Middle frontal gyrus (tissue), 1 donor: ENCODE data around the gene TRIM42.

ENCODE experiments used
- DNase-seq: peaks from one replicate; pipeline ENCODE4 v3.0.0-alpha.2; 2015; ENCODE audit warnings: low spot score; ENCODE audit errors: extremely low spot score

Gene TRIM42

DNA sequence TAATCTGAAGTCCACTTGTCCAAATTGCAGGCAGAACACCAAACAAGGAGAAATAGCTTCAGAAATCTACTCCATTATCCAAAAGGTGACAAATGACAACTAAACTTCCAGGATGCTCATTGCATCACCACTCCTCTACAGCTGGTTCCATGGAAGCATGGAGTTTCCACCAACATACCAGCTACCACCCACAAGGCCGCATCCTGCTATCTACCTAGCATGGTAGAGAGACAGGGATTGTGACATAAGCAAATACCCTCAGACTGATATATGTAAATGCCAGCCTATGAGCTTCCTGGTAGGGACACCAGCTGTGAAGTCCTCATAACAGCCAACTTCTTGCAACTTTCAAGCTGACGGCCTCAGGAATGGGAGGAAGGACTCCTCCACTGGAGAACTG lies at the start of gene TRIM42:
TRIM42 (plus strand) TSS at position 301 of the 400 bp plus-strand sequence. CDS start 166 bp downstream, outside the sequence.
- no peak for DNase-seq

DNA sequence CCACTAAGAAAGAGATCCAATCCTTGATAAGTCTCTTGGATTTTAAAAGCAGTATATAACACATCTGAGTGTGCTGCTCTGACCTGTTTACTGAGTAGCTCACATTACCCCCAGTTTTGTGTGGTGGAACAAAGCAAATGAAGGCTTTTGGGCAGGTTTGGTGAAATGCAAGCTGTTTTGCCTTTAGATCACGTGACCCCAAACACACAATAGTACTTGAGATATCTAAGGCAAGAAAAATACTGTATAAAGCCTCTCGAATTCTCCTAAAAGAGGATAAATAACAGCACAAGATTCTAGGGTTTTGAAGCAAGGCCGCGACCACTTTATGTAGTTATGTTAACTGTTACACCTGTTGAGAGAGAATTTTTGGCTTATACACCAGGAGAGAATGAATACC lies 49.3 kb upstream of the TRIM42 start:
- no peak for DNase-seq

DNA sequence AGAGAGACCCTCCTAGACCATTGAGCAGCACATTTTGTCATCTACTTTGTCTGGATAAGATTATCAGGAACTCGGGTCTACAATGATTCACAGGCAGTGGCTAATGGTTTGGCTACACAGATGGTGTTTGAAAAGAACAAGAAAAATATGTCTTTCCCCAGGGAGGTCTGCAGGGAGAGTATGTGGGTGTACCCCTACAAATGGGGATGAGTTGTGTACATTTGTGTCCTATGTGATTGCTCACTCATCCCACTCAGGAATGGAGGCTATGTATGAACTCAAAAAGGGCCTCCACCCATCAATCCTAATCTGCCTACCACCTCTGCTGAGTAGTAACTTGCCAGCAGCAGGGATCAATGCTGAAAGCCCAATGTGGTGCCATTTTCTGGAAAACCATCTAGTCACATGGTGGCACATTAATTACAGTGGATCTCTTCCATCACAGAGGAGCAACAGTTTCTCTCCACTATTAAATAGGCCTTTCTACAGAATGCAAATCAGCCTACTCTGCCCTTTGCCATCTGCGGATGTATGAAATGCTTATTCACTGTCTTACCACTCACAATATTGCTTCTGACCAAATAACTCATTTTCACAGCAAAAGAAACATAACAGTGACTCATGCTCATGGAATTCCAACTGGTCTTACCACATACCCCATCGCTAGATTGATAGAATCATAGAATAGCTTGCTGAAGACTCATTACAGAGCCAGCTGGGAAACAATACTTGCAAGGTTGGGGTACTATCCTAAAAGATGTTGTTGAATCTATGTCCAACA lies 48.3 kb upstream of the TRIM42 start:
- DNase-seq = no peak

DNA sequence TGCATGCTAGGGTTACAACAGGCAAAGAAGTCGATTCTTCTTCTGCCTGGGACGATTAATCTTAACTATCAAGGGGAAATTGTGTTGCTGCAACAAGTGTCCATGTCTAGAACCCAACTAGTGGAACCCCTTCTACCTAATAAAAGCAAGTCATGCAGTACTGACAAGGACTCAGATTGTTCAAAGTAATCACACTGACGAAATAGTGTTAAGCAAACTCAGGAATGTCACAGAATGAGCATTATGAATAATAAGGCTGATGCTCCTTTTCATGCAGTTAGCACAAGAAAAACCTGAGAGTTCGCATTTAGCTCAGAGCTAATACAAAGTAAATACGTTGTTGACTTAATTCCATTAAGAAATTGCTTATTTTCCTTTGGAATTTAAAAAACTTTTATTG lies 47.5 kb upstream of the TRIM42 start:
- no peak for DNase-seq

DNA sequence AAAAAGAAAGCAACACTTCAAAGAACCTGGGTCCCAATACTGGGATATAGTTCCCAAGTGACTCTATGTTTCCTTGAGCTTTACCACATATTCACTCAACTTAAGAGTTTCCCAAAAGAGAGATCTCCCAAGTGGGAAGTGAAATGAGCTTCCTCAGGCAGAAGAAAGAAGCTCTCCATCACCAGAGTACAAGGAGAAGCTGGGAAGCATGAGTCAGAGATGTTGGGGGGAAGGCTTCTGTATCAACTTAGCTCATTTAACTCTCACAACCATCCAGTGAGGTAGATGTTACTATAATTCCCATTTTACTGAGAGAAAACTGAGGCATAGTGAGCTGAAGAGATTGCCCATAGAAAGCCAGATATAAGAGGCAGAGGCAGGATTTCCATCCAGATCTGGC lies 47.0 kb upstream of the TRIM42 start:
- DNase-seq = no peak

DNA sequence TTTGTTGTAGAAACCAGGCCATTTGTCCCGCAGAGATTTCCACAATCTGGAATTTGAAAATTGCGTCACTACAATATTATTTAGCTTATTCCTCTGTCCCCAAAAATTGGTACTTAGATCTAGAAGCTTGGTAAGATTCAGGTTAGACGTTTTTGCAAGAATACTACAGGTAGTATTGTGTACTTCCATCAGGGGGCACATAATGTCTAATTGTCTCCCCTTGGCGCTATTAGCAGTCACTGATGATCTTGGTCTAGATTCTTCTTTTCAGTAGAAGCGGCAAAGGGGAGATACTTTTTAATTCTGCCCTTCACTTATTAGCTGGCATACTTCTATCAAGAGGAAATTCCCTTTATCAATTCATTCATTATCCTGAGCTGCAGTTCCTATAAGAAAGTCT lies 42.6 kb upstream of the TRIM42 start:
- DNase-seq = no peak

DNA sequence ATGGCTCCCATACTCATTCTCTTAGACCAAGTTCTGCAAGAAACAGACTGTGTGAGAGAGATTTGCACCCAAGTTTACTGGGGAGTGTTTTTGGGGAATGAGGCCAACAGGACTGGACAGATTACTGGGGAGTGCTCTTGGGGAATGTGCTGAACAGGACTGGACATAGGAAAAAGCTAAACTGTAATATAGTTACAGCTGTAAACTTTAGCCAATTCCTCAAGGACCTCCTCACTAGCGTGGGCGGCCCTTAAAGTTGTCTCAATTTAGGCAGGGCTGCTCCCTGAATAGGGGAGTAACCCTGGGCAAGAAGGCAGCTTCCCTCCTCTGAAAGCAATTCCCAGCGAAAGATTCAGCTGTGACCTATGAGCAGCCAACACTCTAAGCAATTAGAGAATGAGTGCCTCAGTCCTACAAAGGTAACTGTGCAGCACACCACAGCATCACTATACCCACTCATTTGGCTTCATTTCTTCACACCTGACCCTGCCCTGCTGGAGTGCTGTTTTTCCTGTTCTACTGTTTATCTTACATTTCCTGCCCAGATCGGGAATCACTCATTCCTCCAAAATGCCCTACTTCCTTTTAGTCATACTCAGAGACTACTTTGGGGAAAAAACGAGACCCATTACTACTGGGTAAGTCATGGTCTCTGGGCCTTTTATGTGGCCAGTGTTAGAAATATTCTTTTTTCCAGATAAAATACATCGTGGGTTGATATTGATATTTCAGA lies 41.3 kb upstream of the TRIM42 start:
- DNase-seq = no peak

DNA sequence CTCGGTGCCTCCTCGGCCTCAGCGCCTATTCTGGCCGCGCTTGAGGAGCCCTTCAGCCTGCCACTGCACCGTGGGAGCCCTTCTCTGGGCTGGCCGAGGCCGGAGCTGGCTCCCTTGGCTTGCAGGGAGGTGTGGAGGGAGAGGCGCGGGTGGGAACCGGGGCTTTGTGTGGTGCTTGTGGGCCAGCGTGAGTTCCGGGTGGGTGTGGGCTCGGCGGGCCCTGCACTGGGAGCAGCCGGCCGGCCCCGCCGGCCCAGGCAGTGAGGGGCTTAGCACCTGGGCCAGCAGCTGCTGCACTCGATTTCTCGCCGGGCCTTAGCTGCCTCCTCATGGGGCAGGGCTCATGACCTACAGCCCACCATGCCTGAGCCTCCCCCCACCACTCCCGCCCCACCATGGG lies 26.6 kb upstream of the TRIM42 start:
- no peak for DNase-seq

DNA sequence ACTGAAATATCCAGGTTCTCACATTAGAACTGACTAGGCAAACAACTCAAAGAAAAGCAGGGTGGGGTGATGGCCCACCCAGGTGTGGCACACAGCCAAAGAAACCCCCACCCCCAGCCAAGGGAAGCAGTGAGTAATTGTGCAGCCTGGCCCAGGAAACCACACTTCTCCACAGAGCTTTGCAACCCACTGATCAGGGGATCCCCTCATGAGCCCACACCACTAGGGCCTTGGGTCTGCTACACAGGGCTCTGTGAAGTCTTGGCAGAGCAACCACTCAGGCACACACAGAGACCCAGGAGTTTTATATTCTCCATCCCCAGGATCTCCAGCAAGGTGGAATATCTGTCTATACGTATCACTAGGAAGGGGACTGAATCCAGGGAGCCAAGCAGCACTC lies 22.2 kb upstream of the TRIM42 start:
- DNase-seq = no peak

DNA sequence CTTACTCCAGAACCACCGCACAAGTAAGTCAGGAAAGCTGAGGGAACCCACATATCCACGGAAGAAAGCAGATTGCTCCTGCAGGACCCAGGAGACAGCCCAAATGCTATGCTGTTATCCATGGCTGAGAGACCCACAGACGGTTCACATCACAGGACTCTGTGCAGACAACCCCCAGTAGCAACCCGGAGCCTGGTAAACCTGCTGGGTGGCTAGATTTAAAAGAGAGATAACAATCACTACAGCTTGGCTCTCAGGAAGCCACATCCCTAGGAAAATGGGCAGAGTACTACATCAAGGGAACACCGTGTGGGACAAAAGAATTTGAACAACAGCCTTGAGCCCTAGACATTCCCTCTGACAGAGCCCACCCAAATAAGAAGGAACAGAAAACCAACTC lies 13.8 kb upstream of the TRIM42 start:
- DNase-seq = no peak

DNA sequence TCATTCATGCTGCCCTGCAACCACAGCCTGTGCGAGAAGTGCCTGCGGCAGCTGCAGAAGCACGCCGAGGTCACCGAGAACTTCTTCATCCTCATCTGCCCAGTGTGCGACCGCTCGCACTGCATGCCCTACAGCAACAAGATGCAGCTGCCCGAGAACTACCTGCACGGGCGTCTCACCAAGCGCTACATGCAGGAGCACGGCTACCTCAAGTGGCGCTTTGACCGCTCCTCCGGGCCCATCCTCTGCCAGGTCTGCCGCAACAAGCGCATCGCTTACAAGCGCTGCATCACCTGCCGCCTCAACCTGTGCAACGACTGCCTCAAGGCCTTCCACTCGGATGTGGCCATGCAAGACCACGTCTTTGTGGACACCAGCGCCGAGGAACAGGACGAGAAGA lies 4.7 kb downstream of the TRIM42 start:
- DNase-seq = no peak

DNA sequence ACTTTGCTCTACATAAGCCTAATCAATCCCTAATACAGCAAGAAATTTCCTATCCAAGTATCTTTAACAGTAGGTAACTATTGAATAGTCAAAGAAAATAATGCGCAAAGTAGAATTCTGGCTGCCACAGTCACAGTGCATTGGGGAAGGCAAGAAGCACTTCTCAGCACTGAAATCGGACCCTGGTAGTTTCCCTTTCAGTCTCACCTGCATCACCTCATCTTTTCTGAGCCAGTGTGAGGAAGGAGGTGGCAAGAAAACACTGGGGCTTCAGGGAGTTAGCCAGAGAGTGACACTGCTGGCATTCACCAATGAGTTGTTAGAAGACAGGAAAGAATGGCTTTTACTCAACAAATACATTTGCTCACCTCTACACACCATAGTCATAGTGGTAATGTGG lies 8.3 kb downstream of the TRIM42 start:
- no peak for DNase-seq

DNA sequence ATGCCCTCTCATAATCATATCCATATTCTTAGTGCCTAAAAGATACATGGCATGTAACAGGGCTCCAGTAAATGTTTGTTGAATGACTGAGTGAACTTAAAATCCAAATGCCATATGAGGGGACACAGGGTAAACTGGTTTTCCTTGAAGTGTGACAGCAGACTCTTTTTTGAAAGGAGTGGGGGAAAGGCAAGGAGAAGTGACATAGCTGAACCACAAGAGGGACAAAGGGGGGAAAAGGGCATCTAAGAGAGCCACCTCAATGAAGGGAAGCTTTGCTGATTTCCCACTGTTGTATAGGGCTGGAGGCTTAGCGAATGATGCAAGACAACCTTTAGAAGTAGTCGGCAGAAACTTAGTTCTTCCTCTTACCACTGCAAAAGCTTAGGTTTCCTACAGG lies 9.1 kb downstream of the TRIM42 start:
- DNase-seq = no peak

DNA sequence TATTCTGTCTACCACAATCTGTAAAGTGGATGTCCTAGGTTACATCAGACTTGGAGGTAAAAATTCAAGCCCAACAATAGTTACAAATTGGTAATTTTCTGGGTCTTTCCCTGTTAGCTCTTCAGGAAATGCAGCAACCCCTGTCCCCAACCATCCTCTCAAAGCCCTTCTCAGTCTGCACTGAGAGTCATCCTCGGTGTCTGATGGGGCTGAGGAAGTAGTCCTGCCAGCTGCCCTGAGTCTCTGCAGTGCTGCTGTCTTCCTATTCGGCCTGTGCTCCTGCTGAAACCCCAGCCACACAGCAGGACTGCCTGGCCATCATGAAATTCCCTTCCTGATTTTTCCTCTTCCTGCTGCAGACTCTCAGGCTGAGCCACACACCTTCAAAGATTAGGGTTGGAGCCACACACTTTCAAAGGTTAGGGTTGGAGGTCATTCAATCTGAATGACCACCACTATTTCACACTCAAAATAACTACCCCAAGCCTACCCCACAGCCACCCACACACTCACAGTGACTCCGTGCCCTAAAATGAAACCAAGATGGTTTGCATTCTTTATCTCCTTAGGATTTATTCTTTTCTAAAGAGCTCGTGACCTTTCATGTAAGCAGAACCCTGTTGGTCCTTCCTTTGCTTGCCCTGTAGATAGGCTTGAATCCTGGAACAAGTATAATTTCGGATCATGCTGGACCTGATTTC lies 17.6 kb downstream of the TRIM42 start:
- DNase-seq = no peak

DNA sequence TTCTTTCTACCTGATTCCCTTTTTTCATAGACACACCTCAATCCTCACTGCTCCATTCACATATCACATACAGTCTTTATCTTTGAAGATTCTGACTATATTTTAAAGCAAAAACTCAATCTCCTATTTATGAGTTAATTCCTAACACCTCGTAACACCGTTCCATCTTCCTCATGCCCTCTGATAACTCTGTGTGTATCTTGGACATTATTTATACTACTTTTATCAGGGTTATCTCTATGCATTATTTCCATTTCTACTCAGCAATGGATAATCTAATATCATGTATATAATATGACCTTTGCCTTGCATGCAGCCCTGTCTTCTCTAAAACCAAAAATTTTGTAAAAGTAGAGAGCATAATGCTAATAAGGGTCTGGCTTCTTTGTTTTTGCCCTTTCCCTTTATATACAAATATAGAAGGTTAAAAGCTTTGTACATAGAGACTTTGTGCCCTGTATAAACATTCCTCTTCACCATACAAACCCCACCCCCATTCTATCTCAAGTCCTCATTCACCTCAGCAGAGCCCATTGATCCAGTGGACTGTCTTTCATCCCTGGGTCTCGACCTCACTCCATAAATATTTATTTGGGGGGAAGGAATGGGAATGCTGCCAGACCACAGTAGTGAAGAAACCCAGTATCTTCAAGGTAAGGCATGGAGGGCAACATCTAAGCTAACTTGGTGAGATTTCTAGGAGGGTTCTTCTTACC lies 21.8 kb downstream of the TRIM42 start:
- no peak for DNase-seq

DNA sequence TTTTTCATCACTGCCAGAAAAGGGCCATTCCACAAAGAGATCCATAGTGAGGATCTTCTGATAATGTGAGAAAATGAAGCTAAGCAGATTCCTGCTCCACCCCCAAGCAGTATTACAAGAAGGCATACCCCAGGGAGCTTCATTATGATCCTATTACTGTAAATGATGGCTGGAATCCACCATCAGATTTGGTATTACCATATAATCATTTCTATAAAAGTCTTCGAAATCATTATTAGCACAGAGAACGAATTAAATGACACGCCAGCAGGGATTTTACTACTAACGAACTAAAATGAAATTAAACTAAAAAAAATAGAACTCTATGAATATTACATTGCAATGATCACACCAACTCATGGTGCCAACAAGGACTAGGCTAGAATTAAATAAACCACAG lies 24.4 kb downstream of the TRIM42 start:
- DNase-seq = no peak

DNA sequence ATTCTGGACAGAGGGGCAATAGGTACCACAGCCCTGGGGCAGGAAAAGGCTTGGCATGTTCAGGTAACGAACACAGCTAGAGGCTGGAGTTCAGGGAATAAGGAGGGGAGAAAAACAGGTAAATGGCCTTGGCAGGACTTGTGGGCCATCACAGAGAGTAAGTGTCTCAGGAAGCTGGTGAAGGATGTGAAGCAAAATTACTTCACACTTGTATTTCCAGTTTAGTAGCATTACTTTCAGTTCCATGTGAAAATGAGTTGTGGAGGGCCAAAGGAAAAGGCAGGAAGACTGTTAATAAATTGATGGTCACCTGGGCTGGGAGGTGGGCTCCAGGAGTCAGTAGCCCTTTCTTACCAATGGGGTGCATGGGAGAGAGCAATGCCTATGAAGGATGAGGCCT lies 25.6 kb downstream of the TRIM42 start:
- DNase-seq = no peak

DNA sequence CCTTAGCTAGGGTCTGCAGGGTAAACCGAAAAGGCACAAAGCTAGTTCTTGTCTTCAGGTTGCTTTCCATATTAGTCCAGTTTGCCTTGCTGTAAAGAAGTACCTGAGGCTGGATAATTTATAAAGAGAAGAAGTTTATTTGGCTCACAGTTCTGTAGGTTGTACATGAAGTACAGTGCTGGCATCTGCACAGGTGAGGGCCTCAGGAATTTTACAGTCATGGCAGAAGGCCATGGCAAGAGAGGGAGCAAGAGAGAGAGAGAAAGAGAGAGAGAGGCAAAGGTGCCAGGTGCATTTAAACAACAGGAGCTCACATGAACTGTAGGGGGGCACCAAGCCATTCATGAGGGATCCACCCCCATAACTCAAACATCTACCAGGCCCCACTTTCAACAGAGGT lies 26.9 kb downstream of the TRIM42 start:
- DNase-seq = no peak

DNA sequence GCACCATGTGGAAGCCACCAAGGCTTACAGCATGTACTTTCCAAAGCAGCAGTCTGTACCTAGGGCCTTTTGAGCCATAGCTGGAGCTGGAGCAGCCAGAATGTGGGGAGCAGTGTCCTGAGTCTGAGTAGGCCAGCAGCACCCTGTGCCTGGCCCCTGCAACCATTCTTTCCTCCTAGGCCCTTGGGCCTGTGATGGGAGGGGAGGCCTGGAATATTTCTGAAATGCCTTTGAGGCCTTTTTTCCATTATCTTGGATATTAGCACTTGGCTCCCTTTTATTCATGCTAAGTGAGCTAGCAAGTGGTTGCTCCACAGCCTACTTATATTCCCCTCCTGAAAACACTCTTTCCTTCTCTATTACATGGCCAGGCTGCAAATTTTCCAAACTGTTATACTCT lies 28.1 kb downstream of the TRIM42 start:
- DNase-seq = no peak

DNA sequence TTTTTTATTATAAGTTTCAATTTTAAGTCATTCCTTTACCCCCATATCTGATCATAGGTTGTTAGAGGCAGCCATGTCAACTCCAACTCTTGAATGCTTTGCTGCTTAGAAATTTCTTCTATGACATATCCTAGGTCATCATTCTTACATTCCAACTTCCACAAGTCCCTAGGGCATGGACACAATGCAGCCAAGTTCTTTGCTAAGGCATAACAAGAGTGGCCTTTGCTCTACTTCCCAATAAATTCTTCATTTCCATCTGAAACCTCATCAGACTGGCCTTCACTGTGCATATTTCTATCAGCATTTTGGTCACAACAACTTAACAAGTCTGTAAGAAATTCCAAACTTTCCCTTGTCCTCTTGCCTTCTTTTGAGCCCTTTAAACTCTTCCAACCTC lies 28.5 kb downstream of the TRIM42 start:
- no peak for DNase-seq

DNA sequence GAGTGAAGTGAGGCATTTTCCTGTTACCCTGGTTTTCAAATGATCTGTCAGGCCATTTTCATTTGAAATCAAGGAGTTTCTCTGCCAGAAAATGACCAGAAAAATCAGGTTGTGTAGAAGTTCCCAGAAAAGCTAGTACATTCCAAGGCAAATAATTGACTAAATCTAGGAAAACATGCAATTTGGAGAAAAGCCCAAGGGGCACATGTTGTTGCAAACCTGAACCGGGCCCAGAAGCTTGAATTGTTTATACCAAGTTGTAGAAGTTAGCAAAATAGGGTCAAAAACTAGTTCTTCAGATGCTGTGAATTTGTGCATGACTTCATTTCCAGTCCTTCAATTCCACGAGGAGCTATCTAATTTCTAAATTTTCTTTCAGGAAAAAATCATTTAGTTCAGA lies 31.0 kb downstream of the TRIM42 start:
- no peak for DNase-seq

DNA sequence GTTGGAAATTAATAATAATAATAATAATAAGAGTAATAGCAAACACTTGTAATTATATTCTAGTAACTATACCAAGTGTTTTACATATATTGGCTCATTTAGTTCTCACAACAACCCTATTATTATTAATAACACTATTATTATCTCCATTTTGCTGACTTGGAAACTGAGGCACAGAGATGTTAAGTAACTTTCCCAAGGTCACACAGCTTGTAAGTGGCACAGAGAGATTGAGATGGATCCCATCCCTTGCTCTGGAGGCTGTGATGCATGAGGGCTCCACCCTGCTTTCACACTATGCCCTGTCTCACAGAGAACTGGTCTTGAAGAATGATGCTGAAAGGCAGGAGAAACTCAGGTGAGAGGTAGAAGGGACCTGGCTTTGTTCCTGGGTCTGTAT lies 31.9 kb downstream of the TRIM42 start:
- no peak for DNase-seq
